Lung (tissue), 12 donors: ENCODE measurements around the gene OGFR. TPM values are rescaled to one million over a fixed set of nuclear protein-coding genes. Genes with fewer than 3 reads are reported as not detected.

Experiments
- ATAC-seq: fragments of 200-7000 bp; cut with Tn5 transposase; one replicate; pipeline ENCODE4 v1.9.1; 2020; ENCODE audit warnings: moderate number of reproducible peaks; ENCODE audit not compliant: insufficient read depth, low FRiP score
- DNase-seq, 3 donors: peaks; one replicate each; pipeline ENCODE4 v3.0.0-alpha.2; 2013 to 2017
- H3K27ac ChIP-seq, 2 donors: one replicate each; pipeline ENCODE4 v1.5.1; 2013; ENCODE audit warnings: mild to moderate bottlenecking in 2 of 2, moderate library complexity in 2 of 2, control low read depth in 1 of 2, inconsistent platforms in 1 of 2, low read depth in 1 of 2, low read length in 1 of 2
- H3K27me3 ChIP-seq, 3 donors: one replicate each; pipeline ENCODE4 v1.5.1; 2013; ENCODE audit warnings: low read length in 2 of 3; ENCODE audit not compliant: control insufficient read depth in 3 of 3, insufficient read depth in 3 of 3
- H3K36me3 ChIP-seq, 4 donors: one replicate each; pipeline ENCODE4 v1.5.1; 2013; ENCODE audit warnings: low read length in 4 of 4, mild to moderate bottlenecking in 1 of 4, moderate library complexity in 1 of 4; ENCODE audit not compliant: control insufficient read depth in 4 of 4, insufficient read depth in 4 of 4
- H3K4me1 ChIP-seq, 5 donors: one replicate each; pipeline ENCODE4 v1.5.1; 2013; ENCODE audit warnings: low read length in 5 of 5, mild to moderate bottlenecking in 2 of 5, moderate library complexity in 1 of 5; ENCODE audit not compliant: control insufficient read depth in 5 of 5, insufficient read depth in 5 of 5
- H3K4me3 ChIP-seq: one replicate; pipeline ENCODE4 v1.5.1; 2013; ENCODE audit warnings: mild to moderate bottlenecking, control low read depth, moderate library complexity
- H3K9ac ChIP-seq, 2 donors: one replicate each; pipeline ENCODE4 v1.5.1; 2013; ENCODE audit warnings: low read length in 2 of 2, control low read depth in 1 of 2; ENCODE audit not compliant: insufficient read depth in 1 of 2
- H3K9me3 ChIP-seq, 4 donors: one replicate each; pipeline ENCODE4 v1.5.1; 2013; ENCODE audit warnings: low read length in 3 of 4, mild to moderate bottlenecking in 1 of 4, moderate library complexity in 1 of 4; ENCODE audit not compliant: control insufficient read depth in 4 of 4, insufficient read depth in 3 of 4
- WGBS, 2 donors: extraction: QIAGEN DNeasy Blood & Tissue Kit; methylation state at CpG; one replicate each; pipeline ENCODE4 v1.1.7; 2013; 5-methylcytosine and 5-hydroxymethylcytosine counted together
- polyA plus RNA-seq, 2 donors: library from polyadenylated mRNA; stranded (reverse); fragments of 200-250 nt; gene quantifications; one replicate each; pipeline ENCODE4 v1.2.1, GENCODE V29; 2013
- total RNA-seq, 2 donors: library from RNA; depleted of rRNA in 1 of 2; stranded (reverse); fragments of >200 nt in 1 of 2; gene quantifications; one replicate each; pipeline ENCODE4 v1.2.1, GENCODE V29; 2014 to 2021
- TF ChIP-seq, protein P1 (sequence below): IDR thresholded peaks from 2 replicates; pipeline ENCODE4 v1.5.1; 2012; ENCODE audit warnings: mild to moderate bottlenecking; ENCODE audit errors: control extremely low read depth, extremely low read depth
- donor health status: control.
- donor health status: control.
- donor health status: Bipolar disorder and iron deficiency.
- donor health status: healthy.
- donor health status: DM: yes; HTN: yes; CAD: no.

OGFR gene
- total and polyA plus RNA-seq, 4 donors: 38.0 to 73.1 (median 63.9) TPM

DNA sequence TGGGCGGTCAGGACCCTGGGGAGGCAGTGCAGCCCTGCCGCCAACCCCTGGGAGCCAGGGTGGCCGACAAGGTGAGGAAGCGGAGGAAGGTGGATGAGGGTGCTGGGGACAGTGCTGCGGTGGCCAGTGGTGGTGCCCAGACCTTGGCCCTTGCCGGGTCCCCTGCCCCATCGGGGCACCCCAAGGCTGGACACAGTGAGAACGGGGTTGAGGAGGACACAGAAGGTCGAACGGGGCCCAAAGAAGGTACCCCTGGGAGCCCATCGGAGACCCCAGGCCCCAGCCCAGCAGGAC is 8.2 kb downstream of the OGFR start:
- WGBS, 2 donors: 89 to 93% methylated on average over 10 to 11 of the region's 11 CpGs
- no peak for DNase-seq
- Histone ChIP-seq H3K36me3 (peaks cover 5 to 53% (median 20%) of the 10 kb centered on the region in 4 donors), H3K9me3 (peaks cover 0 to 7% (median 0%) of the 10 kb centered on the region in 4 donors), H3K4me3 (no peak overlapping the region), H3K27ac (no peak overlapping the region), H3K27me3 (peaks cover 0 to 12% (median 11%) of the 10 kb centered on the region in 3 donors), H3K4me1 (peaks cover 0 to 28% (median 4%) of the 10 kb centered on the region in 5 donors), H3K9ac (no peak overlapping the region)
- no peak for ATAC-seq
- TF ChIP-seq, protein P1, sequence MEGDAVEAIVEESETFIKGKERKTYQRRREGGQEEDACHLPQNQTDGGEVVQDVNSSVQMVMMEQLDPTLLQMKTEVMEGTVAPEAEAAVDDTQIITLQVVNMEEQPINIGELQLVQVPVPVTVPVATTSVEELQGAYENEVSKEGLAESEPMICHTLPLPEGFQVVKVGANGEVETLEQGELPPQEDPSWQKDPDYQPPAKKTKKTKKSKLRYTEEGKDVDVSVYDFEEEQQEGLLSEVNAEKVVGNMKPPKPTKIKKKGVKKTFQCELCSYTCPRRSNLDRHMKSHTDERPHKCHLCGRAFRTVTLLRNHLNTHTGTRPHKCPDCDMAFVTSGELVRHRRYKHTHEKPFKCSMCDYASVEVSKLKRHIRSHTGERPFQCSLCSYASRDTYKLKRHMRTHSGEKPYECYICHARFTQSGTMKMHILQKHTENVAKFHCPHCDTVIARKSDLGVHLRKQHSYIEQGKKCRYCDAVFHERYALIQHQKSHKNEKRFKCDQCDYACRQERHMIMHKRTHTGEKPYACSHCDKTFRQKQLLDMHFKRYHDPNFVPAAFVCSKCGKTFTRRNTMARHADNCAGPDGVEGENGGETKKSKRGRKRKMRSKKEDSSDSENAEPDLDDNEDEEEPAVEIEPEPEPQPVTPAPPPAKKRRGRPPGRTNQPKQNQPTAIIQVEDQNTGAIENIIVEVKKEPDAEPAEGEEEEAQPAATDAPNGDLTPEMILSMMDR: no peak

DNA sequence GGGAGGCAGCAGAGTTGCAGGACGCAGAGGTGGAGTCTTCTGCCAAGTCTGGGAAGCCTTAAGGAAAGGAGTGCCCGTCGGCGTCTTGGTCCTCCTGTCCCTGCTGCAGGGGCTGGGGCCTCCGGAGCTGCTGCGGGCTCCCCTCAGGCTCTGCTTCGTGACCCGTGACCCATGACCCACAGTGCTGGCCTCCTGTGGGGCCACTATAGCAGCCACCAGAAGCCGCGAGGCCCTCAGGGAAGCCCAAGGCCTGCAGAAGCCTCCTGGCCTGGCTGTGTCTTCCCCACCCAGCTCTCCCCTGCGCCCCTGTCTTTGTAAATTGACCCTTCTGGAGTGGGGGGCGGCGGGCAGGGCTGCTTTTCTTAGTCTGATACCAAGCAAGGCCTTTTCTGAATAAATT is 9.0 kb downstream of the OGFR start:
- TF ChIP-seq, protein P1: no peak
- peaks cover 0 to 30% (median 8%) of the 10 kb centered on the region in 5 donors for H3K4me1 ChIP-seq
- no peak overlapping the region for H3K9ac ChIP-seq
- H3K27me3 ChIP-seq: peaks cover 0 to 12% (median 11%) of the 10 kb centered on the region in 3 donors
- WGBS, 2 donors: 92 to 94% methylated on average over 13 of the region's 13 CpGs
- no peak for DNase-seq
- peaks cover 5 to 50% (median 14%) of the 10 kb centered on the region in 4 donors for H3K36me3 ChIP-seq
- H3K4me3 ChIP-seq: no peak overlapping the region
- H3K27ac ChIP-seq: no peak overlapping the region
- ATAC-seq: no peak
- H3K9me3 ChIP-seq: peaks cover 0 to 7% (median 0%) of the 10 kb centered on the region in 4 donors

- TF ChIP-seq, protein P1: no peak
- peaks cover 0 to 36% (median 12%) of the 10 kb centered on the region in 5 donors for H3K4me1 ChIP-seq
- H3K36me3 ChIP-seq: peaks cover 2 to 46% (median 12%) of the 10 kb centered on the region in 4 donors
- ATAC-seq (no peak), DNase-seq (no peak)
- peaks cover 0 to 7% (median 0%) of the 10 kb centered on the region in 4 donors for H3K9me3 ChIP-seq
- H3K27me3 ChIP-seq: peaks cover 0 to 12% (median 11%) of the 10 kb centered on the region in 3 donors
- H3K4me3 ChIP-seq: no peak overlapping the region
- no peak overlapping the region for H3K27ac ChIP-seq
- WGBS, 2 donors: 77 to 84% methylated on average over 13 of the region's 13 CpGs
- no peak overlapping the region for H3K9ac ChIP-seq
Observed at GRCh38 chr20:62814060-62814708, 9.5 kb downstream of the OGFR start.
